ENCODE results near the gene CLTCL1.

GRCh38 chr22:19291218-19291579 lies 320 bp downstream of the CLTCL1 start:
- TF ChIP-seq POLR2AphosphoS5 (IDR thresholded peaks at IDR 0.05; ENCODE audit: low read depth, low read length) (no peak), POLR2A (IDR thresholded peaks at IDR 0.05; ENCODE audit: low read depth, low read length) (no peak)

Data from GM12892 (cell line).